SHP77 treated with DMSO at 0.1 percent for 48 hours (cell line): ENCODE measurements around the gene NAP1L4.

ENCODE experiments used
- DNase-seq: peaks from one replicate; lab custom pipeline; 2025; lab: John Stamatoyannopoulos, UW

The NAP1L4 gene

GRCh38 chr11:2934611-2935239 is 57.4 kb downstream of the NAP1L4 start:
- no peak for DNase-seq

- no peak for DNase-seq
These were observed 58.0 kb downstream of the NAP1L4 start for GRCh38 chr11:2934021-2934550.

DNA sequence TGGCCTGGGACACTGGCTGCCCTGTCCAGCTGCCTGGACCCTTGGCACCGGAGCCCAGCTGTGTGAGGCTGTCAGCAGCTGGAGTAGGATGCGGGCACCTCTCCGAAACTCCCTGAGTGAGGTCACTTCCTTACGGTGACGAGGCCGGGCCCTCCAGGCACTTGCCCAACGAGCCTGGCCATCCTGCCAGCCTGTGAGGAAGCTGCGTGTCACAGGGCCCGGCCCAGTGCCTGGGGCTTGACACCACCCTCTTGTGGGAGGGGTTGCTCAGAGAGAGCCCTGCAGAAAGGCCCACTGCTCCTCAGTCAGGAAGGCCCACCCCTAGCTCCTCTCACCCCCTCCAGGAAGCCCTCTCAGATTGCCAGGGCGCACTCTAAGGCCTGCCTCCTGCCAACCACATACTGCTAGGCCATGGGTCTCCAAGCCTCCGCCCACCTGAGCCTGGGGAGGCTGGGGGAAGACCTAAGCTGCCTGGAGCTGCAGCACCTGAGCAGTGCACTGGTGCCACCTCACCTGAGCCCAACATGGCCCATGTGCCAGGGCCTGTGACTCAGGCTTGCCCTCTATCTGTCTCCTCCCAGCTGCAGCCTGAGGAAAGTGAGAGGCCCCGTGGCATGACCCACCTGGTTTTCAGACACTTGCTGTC is 58.6 kb downstream of the NAP1L4 start:
- no peak for DNase-seq

DNA sequence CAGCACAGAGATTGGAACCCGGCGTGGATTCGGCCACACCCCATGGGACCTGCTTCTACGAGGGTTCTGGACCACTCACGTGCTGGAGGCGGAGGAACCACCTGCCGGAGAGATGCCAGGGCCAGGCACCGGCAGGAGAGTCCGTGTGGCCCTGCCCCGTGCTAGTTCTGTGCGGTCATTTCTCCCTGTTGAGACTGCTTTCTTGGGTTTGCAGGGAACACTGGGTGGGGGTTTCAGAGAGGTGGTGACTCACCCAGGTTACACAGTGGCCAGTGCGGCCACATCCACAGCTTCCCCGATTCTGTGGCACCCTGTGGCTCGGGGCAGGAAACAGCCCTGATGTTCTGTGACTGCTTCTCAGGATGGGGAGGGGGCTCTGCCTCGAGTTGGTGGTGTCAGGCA is 59.3 kb downstream of the NAP1L4 start:
- DNase-seq: no peak

DNA sequence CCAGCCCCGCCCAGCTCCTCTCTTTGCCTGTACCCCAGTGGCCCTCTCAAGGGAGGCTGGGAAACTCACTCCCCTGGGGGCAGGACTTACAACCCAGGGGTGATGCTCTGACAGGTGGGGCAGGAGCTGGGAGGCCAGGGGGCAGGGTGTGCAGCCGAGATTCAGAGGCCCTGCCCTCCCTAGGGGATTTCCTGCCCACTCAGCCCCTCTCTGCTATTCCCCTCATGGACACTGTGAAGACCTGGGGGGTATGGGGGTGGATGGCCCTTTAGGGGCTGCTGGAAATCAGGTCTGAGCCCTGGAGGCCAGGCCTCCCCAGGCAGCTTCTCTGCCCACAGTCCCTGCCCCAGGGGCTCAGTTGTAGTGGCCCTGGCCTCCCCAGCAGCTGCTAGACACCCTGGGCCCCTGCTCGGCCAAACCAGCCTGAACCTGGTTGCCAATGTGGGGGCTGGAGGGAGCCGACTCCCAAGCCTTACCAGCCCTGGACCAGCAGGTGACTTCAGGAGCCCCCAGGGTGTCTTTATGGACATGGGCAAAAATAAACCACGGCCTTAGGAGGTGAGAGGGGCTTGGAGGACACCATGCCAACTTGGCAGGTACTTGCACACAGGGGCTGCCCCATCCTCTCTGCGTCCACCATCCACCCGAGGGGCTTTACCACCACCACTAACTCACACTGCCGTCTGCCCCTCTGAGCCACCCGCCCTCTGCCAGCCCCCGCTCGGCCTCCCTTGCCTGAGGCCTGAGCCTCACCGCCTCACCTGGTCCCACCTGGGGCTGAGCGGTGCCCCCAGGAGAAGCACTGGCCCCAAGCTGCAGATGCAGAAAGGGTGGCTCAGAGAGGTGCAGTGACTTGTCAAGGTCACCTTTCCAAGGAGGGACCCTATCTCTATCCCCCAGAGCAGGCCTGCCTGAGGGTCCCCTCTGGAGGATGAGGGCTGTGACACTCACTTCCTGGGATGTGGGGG is 60.1 kb downstream of the NAP1L4 start:
- DNase-seq: no peak

- no peak for DNase-seq
These were observed 60.7 kb downstream of the NAP1L4 start for GRCh38 chr11:2931420-2931746.

- no peak for DNase-seq
These were observed 61.3 kb downstream of the NAP1L4 start for GRCh38 chr11:2930704-2931419.

DNA sequence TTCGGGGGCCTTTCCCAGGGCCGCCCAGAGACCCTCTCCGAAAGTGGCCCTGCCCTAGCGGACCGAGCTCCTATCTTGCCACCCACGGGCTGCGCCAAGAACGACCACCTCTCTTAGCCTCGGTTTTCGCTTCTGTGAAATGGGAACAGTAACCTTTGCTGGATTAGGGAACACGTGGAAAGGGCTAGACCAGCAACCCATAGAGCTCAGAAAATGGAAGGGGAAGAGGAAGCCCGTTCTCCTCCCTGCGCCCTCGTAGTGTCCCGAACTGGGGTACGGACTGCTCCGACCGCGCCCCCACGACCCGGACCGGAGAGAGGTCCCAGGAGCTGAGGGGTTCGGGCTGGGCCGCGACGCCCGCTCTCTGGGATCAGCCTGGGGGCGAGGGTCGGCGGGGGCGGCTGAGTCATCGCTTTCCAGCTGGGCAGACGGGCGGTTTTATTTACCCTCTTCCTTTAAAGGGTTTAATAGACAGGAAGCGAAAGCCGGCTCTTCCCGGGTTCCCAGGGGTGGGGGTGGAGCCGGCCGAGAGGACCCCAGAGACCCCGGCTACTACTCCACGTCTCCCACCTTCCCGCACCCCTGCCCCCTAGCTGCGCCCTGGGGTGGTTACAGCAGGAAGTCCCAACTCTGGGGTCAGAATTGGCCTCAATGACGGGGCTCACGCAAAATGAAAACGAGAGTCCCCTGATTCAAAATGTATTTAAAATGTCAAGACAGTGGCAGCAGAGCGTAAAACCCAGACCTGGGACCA is 62.0 kb downstream of the NAP1L4 start:
- DNase-seq: no peak

GRCh38 chr11:2929531-2929949 is 62.6 kb downstream of the NAP1L4 start:
- no peak for DNase-seq

DNA sequence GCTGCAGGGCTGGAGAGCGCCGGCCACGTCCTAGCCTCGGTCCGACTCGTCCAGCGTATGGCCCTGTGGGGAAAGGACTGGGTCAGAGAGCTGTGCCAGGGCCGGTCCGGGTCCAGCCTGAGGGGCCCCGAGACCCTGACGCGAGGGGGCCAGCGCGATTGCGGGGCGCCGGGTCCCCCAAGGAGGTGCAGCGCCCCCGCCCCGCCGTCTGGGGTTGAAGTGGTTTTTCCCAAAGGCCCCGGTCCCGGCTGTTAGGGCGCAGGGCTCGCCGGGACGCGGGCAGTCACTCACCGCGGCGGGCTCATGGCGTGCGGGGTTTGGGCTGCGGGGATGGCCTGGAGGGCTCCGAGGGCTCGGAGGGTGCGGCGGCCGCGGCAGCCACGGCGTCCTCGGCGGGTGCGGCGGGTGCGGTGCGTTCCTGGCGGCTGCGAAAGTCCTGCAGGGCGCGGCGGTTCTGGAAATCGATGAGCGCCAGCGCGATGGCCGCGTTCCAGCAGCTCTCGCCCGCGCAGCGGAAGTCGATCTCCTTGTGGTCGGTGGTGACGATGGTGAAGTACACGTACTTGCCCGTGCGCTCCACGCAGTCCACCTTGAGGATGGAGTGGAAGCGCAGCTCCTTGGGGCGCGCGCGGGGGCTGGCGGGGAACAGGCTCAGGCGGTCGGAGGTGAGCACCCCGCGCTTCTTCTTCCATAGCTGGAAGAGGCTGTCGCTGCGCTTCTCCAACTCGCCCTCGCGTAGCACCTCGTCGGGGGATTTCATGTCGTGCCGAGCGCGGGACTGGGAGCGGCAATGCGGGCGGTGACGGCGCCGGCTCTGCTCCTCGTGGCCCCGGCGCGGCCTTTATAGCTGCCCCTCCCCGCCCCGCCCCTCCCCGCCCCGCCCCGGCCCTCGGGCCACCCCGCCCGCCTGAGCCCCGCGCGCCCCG is 63.3 kb downstream of the NAP1L4 start, which contains the start of gene PHLDA2:
Gene PHLDA2, minus strand, starts transcription at position 816 of the 926 bp plus-strand sequence. Its CDS starts 56 bp downstream, at position 760.
- DNase-seq: no peak

DNA sequence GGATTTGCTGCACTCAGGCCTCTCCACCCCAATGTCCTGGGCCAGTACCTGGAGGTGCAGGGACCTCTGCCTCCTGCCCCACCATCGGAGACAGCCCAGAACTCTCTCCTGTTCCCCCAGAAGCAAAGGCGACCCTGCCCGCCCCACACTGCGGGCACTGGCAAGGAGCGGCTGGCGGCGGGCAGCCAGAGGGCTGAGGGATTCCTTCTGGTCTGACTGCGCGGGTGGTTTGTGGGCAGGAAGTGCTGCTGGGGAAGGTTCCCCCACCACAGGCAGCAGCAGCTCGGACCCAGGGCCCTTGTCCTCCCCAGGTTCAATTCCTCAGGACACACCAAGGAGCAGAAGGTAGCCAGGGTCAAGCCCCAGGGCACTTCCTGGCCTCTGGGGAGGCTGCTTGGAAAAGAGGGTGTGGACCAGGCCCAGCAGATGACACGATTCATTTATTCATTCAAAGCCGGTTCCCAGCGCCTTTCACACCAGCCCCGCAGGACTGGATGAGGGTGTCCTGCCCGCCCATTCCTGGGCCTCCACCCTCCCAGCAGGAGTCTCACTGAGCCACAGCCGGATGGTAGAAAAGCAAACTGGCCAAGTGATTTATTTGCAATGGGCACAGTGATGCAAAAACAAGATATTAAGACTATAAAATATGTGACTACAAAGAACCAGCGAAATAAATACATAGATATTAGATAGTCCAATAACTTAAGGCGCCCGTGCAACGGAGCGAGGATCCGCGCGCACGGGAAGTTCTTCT is 64.1 kb downstream of the NAP1L4 start:
- DNase-seq: no peak

GRCh38 chr11:2927121-2927800 is 64.9 kb downstream of the NAP1L4 start:
- no peak for DNase-seq

DNA sequence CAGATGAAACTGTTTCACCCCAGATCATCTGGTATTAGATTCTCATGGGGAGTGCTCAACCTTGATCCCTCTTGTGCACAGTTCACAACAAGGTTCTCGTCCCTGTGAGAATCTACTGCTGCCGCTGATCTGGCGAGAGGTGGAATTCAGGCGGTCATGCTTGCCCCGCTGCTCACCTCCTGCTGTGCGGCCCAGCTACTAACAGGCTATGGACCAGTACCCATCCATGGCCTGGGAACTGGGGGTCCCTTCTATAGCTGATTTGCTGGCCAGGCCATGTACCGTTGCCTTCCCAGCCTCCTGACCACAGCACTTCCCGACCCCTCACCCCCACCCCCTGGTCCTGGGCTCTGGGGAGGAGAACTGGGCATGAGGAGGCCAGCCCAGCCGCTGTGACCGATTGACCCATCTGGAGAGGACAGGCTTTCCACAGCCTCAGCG is 65.5 kb downstream of the NAP1L4 start:
- no peak for DNase-seq

DNA sequence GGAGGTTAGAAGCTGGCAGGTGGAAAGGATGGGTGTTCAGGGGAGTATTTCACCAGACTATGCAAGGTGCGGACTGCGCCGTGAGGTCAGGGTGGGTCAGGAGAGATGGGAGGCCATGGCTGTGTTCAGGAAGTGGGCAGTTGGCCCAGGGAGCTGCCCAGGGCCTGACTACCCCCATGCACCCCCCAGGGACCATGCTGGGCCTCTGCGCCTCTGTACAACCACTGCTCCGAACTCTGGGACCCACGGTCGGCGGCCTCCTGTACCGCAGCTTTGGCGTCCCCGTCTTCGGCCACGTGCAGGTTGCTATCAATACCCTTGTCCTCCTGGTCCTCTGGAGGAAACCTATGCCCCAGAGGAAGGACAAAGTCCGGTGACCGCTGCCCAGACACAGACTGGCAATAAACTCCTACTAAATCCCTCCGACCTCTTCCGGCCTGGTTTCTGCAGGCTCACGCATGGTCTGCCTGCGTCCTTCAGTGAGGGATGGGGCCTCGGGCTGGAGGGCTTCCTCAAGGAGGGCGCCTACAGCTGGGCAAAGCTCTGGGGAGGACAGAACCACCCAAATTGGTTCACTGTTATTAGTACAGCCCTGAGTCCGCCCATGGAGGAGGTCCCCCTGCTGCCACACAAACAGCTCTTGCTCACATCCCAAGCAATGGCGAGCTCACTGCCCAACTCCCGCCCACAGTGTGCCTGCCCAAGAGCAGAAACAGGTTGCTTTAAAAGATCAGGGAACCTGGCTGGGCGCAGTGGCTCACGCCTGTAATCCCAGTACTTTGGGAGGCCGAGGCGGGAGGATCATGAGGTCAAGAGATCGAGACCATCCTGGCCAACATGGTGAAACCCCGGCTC is 67.1 kb downstream of the NAP1L4 start:
- DNase-seq: no peak

DNA sequence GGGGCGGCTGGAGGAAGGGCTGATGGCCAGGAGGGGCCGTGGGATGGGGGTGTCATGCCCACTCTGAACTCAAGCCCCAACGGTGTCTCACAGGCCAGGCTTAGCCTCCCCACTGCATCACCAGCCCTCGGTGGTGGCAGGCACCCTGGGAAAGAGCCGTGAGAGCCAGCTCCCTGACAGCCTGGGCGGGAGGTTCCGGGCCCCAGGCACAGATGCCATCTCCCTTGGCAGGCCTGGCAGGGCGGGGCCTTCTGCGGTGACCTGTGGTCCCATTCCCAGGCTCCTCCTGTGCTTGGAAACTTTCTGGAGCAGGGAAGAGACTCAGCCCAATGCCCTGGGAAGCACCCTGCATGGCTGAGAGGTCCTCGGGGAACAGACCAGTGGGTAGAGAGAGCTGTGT is 67.7 kb downstream of the NAP1L4 start:
- no peak for DNase-seq

DNA sequence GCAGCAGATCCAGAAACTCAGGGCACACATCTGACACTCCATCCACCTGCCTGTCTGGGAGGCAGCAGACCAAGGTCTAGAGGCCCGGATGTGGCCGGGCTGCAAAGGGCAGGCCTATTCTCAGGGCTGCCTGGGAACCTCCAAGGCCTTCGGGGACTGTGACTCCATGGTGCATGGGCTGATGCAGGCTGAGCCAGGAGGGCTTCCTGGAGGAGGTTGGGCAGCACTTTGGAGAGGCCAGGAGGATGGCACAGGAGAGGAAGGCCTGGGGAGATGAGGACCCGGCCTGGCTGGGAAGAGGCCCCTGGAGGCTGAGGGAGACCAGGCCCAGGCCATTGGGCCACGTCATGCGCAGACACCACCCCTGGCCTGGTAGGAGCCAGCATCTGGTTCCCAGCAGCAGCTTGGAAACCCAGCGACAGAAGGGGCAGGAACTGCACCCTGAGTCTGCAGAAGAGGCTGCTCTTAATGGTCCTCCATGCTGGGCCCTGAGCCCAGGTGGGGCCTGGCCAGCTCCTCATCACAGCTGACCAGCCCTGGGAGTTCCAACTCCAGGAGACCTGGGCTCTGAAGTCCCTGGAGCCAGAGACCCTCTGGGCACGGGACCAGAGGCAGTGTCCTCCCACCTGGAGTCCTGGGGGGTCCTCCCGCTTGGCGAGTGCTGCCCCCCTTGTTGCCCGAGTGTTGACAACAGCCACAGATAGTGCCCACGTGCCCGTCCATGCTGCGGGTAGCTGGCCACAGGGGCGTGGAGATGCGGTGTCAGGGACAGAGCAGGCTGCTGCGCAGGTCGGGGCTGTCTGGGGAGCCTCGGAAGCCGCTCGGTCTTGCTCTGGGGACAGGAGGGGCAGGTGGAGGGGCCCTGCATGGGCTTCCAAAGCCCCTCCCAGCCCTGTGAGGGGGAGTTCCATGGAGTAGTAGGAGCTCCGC is 68.4 kb downstream of the NAP1L4 start:
- DNase-seq: no peak

DNA sequence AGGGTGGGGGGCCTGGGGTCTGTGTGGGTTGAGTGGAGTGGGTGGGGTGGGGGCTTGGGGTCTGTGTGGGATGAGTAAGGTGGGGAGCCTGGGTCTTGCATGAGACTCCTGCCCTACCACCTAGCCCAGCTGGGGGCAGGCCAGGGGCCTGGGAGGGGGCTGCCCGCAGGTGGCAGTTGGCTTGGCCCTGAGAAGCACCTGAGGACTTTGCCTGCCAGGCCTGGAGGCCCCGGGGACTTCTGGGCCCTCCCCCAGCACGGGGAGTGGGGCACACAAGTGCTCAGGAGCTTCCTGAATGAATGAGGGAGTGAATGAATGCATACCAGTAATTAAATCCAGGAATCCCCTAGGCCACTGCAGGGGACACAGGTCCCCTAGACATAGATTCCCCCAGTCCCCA is 69.5 kb downstream of the NAP1L4 start:
- no peak for DNase-seq
